PC-9 (cell line): ENCODE measurements around the gene SPATA17.

Experiments
- CTCF ChIP-seq: fragments of 200-600 bp; sonication (generic); conservative IDR thresholded peaks from 2 replicates; pipeline ENCODE4 v1.6.1; 2017; ENCODE audit warnings: mixed run types, antibody characterized with exemption, mild to moderate bottlenecking, moderate library complexity
- EZH2 ChIP-seq: fragments of 200-600 bp; sonication (generic); IDR thresholded peaks from 2 replicates; pipeline ENCODE4 v1.8.0; 2017; ENCODE audit warnings: antibody characterized with exemption, low read depth

GRCh38 chr1:217605390-217605789 lies 25.8 kb upstream of the SPATA17 start:
- no peak for TF ChIP-seq EZH2
- no peak for TF ChIP-seq CTCF
